Astrocyte (in vitro differentiated cells and primary cell): ENCODE measurements around the gene TMTC1.

ENCODE experiments used
- EZH2 ChIP-seq: IDR thresholded peaks from 2 replicates; pipeline ENCODE4 v1.6.1; 2012; ENCODE audit warnings: mild to moderate bottlenecking, low read length, inconsistent platforms; ENCODE audit not compliant: insufficient read depth
- TF ChIP-seq, protein P1 (sequence below): IDR thresholded peaks from 2 replicates; pipeline ENCODE4 v1.5.1; 2011; ENCODE audit warnings: low read depth, mild to moderate bottlenecking, inconsistent platforms, low read length, moderate library complexity; ENCODE audit not compliant: insufficient read depth

GRCh38 chr12:29702972-29703371 is 80.8 kb downstream of the TMTC1 start:
- TF ChIP-seq EZH2 = no peak
- TF ChIP-seq, protein P1, sequence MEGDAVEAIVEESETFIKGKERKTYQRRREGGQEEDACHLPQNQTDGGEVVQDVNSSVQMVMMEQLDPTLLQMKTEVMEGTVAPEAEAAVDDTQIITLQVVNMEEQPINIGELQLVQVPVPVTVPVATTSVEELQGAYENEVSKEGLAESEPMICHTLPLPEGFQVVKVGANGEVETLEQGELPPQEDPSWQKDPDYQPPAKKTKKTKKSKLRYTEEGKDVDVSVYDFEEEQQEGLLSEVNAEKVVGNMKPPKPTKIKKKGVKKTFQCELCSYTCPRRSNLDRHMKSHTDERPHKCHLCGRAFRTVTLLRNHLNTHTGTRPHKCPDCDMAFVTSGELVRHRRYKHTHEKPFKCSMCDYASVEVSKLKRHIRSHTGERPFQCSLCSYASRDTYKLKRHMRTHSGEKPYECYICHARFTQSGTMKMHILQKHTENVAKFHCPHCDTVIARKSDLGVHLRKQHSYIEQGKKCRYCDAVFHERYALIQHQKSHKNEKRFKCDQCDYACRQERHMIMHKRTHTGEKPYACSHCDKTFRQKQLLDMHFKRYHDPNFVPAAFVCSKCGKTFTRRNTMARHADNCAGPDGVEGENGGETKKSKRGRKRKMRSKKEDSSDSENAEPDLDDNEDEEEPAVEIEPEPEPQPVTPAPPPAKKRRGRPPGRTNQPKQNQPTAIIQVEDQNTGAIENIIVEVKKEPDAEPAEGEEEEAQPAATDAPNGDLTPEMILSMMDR = no peak
